Endothelial cell of umbilical vein (primary cell): ENCODE data around the gene PTGR3. TPM values are rescaled to one million over a fixed set of nuclear protein-coding genes. Genes with fewer than 3 reads are reported as not detected.

Source experiments
- BruUV-seq: library from RNA; stranded (reverse); fragments of 400-500 nt; replicated peaks from 2 replicates; lab custom pipeline; 2021; lab: Mats Ljungman, UMichigan
- CTCF ChIA-PET: fragments of 300-600, 350-600 bp; sonication (Branson Sonifier 250); formaldehyde crosslinking; loops from one replicate; lab custom pipeline; 2021; ENCODE audit warnings: antibody characterized with exemption, inconsistent platforms; lab: Charles Lee
- POLR2A ChIA-PET: fragments of 300-600, 350-600 bp; sonication (Branson Sonifier 250); formaldehyde crosslinking; loops from one replicate; lab custom pipeline; 2021; ENCODE audit warnings: antibody characterized with exemption, inconsistent platforms; lab: Charles Lee
- DNase-seq: peaks from one replicate; pipeline ENCODE4 v3.0.0-alpha.2; 2011; ENCODE audit warnings: low read depth, low spot score
- FAIRE-seq: peaks from 2 replicates; lab custom pipeline; 2011; peaks lifted over from hg19 to GRCh38; lab: Jason Lieb, UNC
- H2AFZ ChIP-seq: 2 replicates; pipeline ENCODE4 v1.6.0; 2012; ENCODE audit warnings: low read depth, low read length, control low read depth, inconsistent platforms
- H3K27ac ChIP-seq: 2 replicates; pipeline ENCODE4 v1.5.1; 2011; ENCODE audit warnings: low read depth, mild to moderate bottlenecking, control low read depth, low read length, moderate library complexity; ENCODE audit not compliant: insufficient read depth
- H3K27me3 ChIP-seq, 2 experiments: 2 replicates each; pipeline versions ENCODE4 v1.6.0 to v1.6.1; 2011; ENCODE audit warnings: low read length in 2 of 2, mixed read lengths in 1 of 2; ENCODE audit not compliant: control insufficient read depth in 2 of 2, insufficient read depth in 2 of 2
- H3K36me3 ChIP-seq, 2 experiments: 2 replicates in 1 of 2; 3 replicates in 1 of 2; pipeline ENCODE4 v1.5.1; 2011; ENCODE audit warnings: low read length in 2 of 2, mild to moderate bottlenecking in 1 of 2, moderate library complexity in 1 of 2; ENCODE audit not compliant: control insufficient read depth in 2 of 2, insufficient read depth in 2 of 2; ENCODE audit errors: extremely low read depth in 1 of 2
- H3K4me1 ChIP-seq: 3 replicates; pipeline ENCODE4 v1.5.1; 2011; ENCODE audit warnings: mild to moderate bottlenecking, low read length; ENCODE audit not compliant: control insufficient read depth, insufficient read depth; ENCODE audit errors: extremely low read depth
- H3K4me2 ChIP-seq: 2 replicates; pipeline ENCODE4 v1.6.1; 2011; ENCODE audit warnings: low read length, control low read depth, mixed read lengths; ENCODE audit not compliant: insufficient read depth
- H3K4me3 ChIP-seq, 3 experiments: fragments of 200-600 bp in 1 of 3; sonication (generic), shearing (Covaris generic) in 1 of 3; replicated peaks in 1 of 3; 2 replicates each; pipeline ENCODE4 v1.5.1; 2011 to 2016; ENCODE audit warnings: control low read depth in 3 of 3, low read length in 3 of 3, mild to moderate bottlenecking in 2 of 3, inconsistent platforms in 1 of 3, low read depth in 1 of 3, moderate library complexity in 1 of 3; ENCODE audit not compliant: insufficient read depth in 1 of 3
- H3K79me2 ChIP-seq: 2 replicates; pipeline ENCODE4 v1.6.0; 2012; ENCODE audit warnings: low read length, inconsistent platforms; ENCODE audit not compliant: control insufficient read depth, insufficient read depth
- H3K9ac ChIP-seq: replicated peaks from 2 replicates; pipeline ENCODE3; 2011; ENCODE audit warnings: low read length, control low read depth; ENCODE audit not compliant: insufficient read depth; ENCODE audit errors: extremely low read depth
- H3K9me1 ChIP-seq: replicated peaks from 3 replicates; pipeline ENCODE4 v1.6.0; 2011; ENCODE audit warnings: mild to moderate bottlenecking, low read length; ENCODE audit not compliant: control insufficient read depth, insufficient read depth; ENCODE audit errors: extremely low read depth
- H3K9me3 ChIP-seq: replicated peaks from 2 replicates; pipeline ENCODE4 v1.5.1; 2012; ENCODE audit warnings: low read length, inconsistent platforms; ENCODE audit not compliant: control insufficient read depth, insufficient read depth
- H4K20me1 ChIP-seq: replicated peaks from 2 replicates; pipeline ENCODE3; 2011; ENCODE audit warnings: mild to moderate bottlenecking, low read length; ENCODE audit not compliant: control insufficient read depth, insufficient read depth; ENCODE audit errors: extremely low read depth
- CTCF ChIP-seq, 2 donors: IDR thresholded peaks; 1 replicate in 1 of 2; 2 replicates in 1 of 2; pipeline ENCODE4 v1.5.1; 2011; ENCODE audit warnings: low read length in 2 of 2, mild to moderate bottlenecking in 2 of 2, moderate library complexity in 2 of 2, control low read depth in 1 of 2, inconsistent platforms in 1 of 2, low read depth in 1 of 2; ENCODE audit not compliant: insufficient read depth in 1 of 2; ENCODE audit errors: extremely low read depth in 1 of 2
- EZH2 ChIP-seq: IDR thresholded peaks from 2 replicates; pipeline ENCODE4 v1.6.1; 2012; ENCODE audit warnings: borderline replicate concordance, low read depth, mild to moderate bottlenecking, moderate library complexity, low read length, inconsistent platforms; ENCODE audit not compliant: severe bottlenecking
- FOS ChIP-seq: IDR thresholded peaks from 2 replicates; pipeline ENCODE4 v1.6.1; 2011; ENCODE audit warnings: mild to moderate bottlenecking, low read length, moderate library complexity, borderline replicate concordance; ENCODE audit not compliant: insufficient read depth
- GATA2 ChIP-seq: IDR thresholded peaks from 2 replicates; pipeline ENCODE4 v1.7.0; 2011; ENCODE audit warnings: low read depth, mild to moderate bottlenecking, moderate library complexity, mixed read lengths, low read length; ENCODE audit not compliant: insufficient read length, insufficient read depth
- JUN ChIP-seq: IDR thresholded peaks from 2 replicates; pipeline ENCODE4 v1.6.1; 2011; ENCODE audit warnings: borderline replicate concordance, low read depth; ENCODE audit not compliant: insufficient read length, insufficient read depth
- MAX ChIP-seq: IDR thresholded peaks from 2 replicates; pipeline ENCODE4 v1.6.1; 2011; ENCODE audit not compliant: insufficient read depth, insufficient read length
- MYC ChIP-seq: IDR thresholded peaks from one replicate; pipeline ENCODE4 v1.6.1; 2011; ENCODE audit warnings: mild to moderate bottlenecking, low read depth, low read length
- POLR2A ChIP-seq: IDR thresholded peaks from 2 replicates; pipeline ENCODE4 v1.6.1; 2012; ENCODE audit warnings: low read depth, mild to moderate bottlenecking, control low read depth, low read length
- POLR2AphosphoS5 ChIP-seq: IDR thresholded peaks from 2 replicates; pipeline ENCODE4 v1.6.1; 2012; ENCODE audit warnings: low read depth, mild to moderate bottlenecking, control low read depth, low read length, moderate library complexity; ENCODE audit not compliant: insufficient read depth
- dilution Hi-C: fragments of 300-500 bp; cut with MboI; formaldehyde crosslinking; loops from one replicate; pipeline ENCODE4 v1.15.0; 2019; ENCODE audit warnings: low sequenced_read_pairs; ENCODE audit not compliant: extremely low pct_ligation_motif_present
- intact Hi-C: fragments of 100-400 bp; cut with micrococcal nuclease; formaldehyde crosslinking; loops from one replicate; pipeline ENCODE4 v1.10.0; 2022
- polyA plus RNA-seq, 4 experiments: library from polyadenylated mRNA; depleted of rRNA in 3 of 4; stranded (reverse) in 3 of 4; unstranded in 1 of 4; fragments of >200 nt; gene quantifications; 2 replicates each; pipeline versions ENCODE4 v1.2.1 to v1.2.3, GENCODE V29; 2011 to 2012; ENCODE audit warnings: missing spikeins in 1 of 4
- total RNA-seq: library from RNA; stranded (reverse); gene quantifications from 2 replicates; pipeline ENCODE4 v1.2.3, GENCODE V29; 2021

PTGR3 gene
- total and polyA plus RNA-seq, 2 donors (not counting 3 experiments of a cell fraction or from before 2014, with no cell fraction given): 13.9 to 21.9 TPM

GRCh38 chr18:75168619-75169018, 40.3 kb downstream of the PTGR3 start:
- ChIA-PET CTCF (interaction anchor here (1.2 kb wide), 1 partner anchor 35 kb away, joined by 3 read pairs; no protein-coding TSS in a partner anchor), POLR2A (no interaction called here)
- no peaks in the 10 kb centered on the region for H3K4me1 ChIP-seq
- H3K27me3 ChIP-seq: peaks cover 0 to 2% of the 10 kb centered on the region in 2 experiments
- dilution Hi-C loops (no loop called here), intact Hi-C loops (no loop called here)
- H3K79me2 ChIP-seq: no peaks in the 10 kb centered on the region
- no peak overlapping the region for H2AFZ ChIP-seq
- no peak for FAIRE-seq
- no peak overlapping the region for H3K27ac ChIP-seq
- H4K20me1 ChIP-seq: no peaks in the 10 kb centered on the region
- no peak overlapping the region for H3K4me2 ChIP-seq
- H3K9me1 ChIP-seq: no peaks in the 10 kb centered on the region
- H3K36me3 ChIP-seq: no peaks in the 10 kb centered on the region
- H3K4me3 ChIP-seq: no peak overlapping the region
- BruUV-seq: no TSS peak
- TF ChIP-seq POLR2A: no peak
- TF ChIP-seq GATA2: no peak
- TF ChIP-seq EZH2: no peak
- no peak for TF ChIP-seq FOS
- no peak for TF ChIP-seq JUN
- TF ChIP-seq POLR2AphosphoS5: no peak
- no peak for TF ChIP-seq MYC
- TF ChIP-seq MAX: no peak
- TF ChIP-seq CTCF (IDR thresholded peaks at IDR 0.05; ENCODE audit: extremely low read depth in 1 of 2, insufficient read depth in 1 of 2, low read depth in 1 of 2, low read length in 2 of 2): no peak
- no peak for DNase-seq
- H3K9me3 ChIP-seq: no peaks in the 10 kb centered on the region
- no peak overlapping the region for H3K9ac ChIP-seq
